Gastroesophageal sphincter (tissue), 4 donors: Measurements from ENCODE around the gene SNX14. TPM values are rescaled to one million over a fixed set of nuclear protein-coding genes. Genes with fewer than 3 reads are reported as not detected.

Experiments used
- ATAC-seq: fragments of 150-250 bp; one replicate; pipeline ENCODE4 v1.9.1; 2016; ENCODE audit warnings: mild to moderate bottlenecking, moderate library complexity
- H3K27ac ChIP-seq, 4 donors: fragments of 200-600 bp; sonication (generic) in 3 of 4; 1 replicate in 3 of 4; 2 replicates in 1 of 4; pipeline ENCODE4 v1.5.1; 2016 to 2019
- H3K27me3 ChIP-seq: fragments of 200-600 bp; sonication (generic); one replicate; pipeline ENCODE4 v1.5.1; 2019
- H3K36me3 ChIP-seq, 2 donors: fragments of 200-600 bp; sonication (generic); one replicate each; pipeline ENCODE4 v1.5.1; 2019; ENCODE audit warnings: control low read depth in 1 of 2
- H3K4me1 ChIP-seq, 3 donors: fragments of 200-600 bp; sonication (generic); 1 replicate in 2 of 3; 2 replicates in 1 of 3; pipeline ENCODE4 v1.5.1; 2016 to 2019; ENCODE audit warnings: control low read depth in 2 of 3
- H3K4me3 ChIP-seq, 2 donors: fragments of 200-600 bp; sonication (generic); one replicate each; pipeline ENCODE4 v1.5.1; 2019; ENCODE audit warnings: mild to moderate bottlenecking in 1 of 2, moderate library complexity in 1 of 2
- H3K9me3 ChIP-seq, 3 donors: fragments of 200-600 bp; sonication (generic); one replicate each; pipeline ENCODE4 v1.5.1; 2017 to 2019; ENCODE audit warnings: control low read depth in 2 of 3
- EP300 ChIP-seq: sonication (generic); formaldehyde crosslinking; IDR thresholded peaks from one replicate; pipeline ENCODE4 v1.6.1; 2017; ENCODE audit warnings: antibody characterized with exemption, mild to moderate bottlenecking
- POLR2A ChIP-seq, 2 donors: fragments of 450-650 bp; IDR thresholded peaks; one replicate each; pipeline ENCODE4 v1.6.1; 2017; ENCODE audit warnings: antibody characterized with exemption in 2 of 2, mild to moderate bottlenecking in 2 of 2, moderate library complexity in 1 of 2
- POLR2AphosphoS5 ChIP-seq: sonication (generic); formaldehyde crosslinking; IDR thresholded peaks from one replicate; pipeline ENCODE4 v1.6.1; 2017; ENCODE audit warnings: antibody characterized with exemption
- WGBS, 2 donors: methylation state at CpG; one replicate each; pipeline ENCODE4 v1.1.5; 2018; ENCODE audit warnings: low coverage in 1 of 2; 5-methylcytosine and 5-hydroxymethylcytosine counted together
- total RNA-seq, 4 donors: library from RNA; depleted of rRNA; stranded (reverse); fragments of >200 nt; gene quantifications; one replicate each; pipeline ENCODE4 v1.1.0, GENCODE V29; 2016
- TF ChIP-seq, protein P1 (sequence below), 4 experiments: fragments of 200-600 bp in 2 of 4; fragments of 450-650 bp in 2 of 4; sonication (generic) in 1 of 4; IDR thresholded peaks; one replicate each; pipeline ENCODE4 v1.5.1; 2017 to 2019; ENCODE audit warnings: antibody characterized with exemption in 4 of 4, mild to moderate bottlenecking in 2 of 4, moderate library complexity in 2 of 4

The SNX14 gene
- total RNA-seq, 4 donors from 2014 or later, result 28.7 to 105 (median 48.8) TPM

DNA sequence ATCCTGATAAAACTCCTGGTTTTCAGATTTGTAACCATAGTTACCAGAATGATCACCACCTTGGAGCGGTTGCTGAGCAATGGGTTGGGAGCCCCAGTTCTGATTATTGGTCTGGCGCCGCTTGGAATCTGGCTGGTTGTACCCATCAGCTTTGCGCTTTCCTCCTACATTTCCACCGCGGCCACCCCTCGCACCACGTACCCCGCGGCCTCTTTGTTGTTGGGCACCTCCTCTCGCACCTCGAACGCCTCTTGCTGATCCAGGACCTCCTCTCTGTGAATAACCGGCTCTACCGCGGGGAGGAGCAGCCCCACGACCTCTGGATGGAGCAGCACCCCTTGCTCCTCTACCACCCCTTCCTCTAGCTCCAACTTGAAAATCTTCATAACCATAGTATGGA is 21.1 kb upstream of the SNX14 start:
- TF ChIP-seq POLR2AphosphoS5, result no peak
- TF ChIP-seq POLR2A (IDR thresholded peaks at IDR 0.05), result no peak
- TF ChIP-seq EP300, result no peak
- TF ChIP-seq, protein P1, sequence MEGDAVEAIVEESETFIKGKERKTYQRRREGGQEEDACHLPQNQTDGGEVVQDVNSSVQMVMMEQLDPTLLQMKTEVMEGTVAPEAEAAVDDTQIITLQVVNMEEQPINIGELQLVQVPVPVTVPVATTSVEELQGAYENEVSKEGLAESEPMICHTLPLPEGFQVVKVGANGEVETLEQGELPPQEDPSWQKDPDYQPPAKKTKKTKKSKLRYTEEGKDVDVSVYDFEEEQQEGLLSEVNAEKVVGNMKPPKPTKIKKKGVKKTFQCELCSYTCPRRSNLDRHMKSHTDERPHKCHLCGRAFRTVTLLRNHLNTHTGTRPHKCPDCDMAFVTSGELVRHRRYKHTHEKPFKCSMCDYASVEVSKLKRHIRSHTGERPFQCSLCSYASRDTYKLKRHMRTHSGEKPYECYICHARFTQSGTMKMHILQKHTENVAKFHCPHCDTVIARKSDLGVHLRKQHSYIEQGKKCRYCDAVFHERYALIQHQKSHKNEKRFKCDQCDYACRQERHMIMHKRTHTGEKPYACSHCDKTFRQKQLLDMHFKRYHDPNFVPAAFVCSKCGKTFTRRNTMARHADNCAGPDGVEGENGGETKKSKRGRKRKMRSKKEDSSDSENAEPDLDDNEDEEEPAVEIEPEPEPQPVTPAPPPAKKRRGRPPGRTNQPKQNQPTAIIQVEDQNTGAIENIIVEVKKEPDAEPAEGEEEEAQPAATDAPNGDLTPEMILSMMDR (IDR thresholded peaks at IDR 0.05), result no peak
- Histone ChIP-seq H3K4me1 (peaks cover 0 to 12% (median 0%) of the 10 kb centered on the region in 3 donors), H3K36me3 (peaks cover 8 to 99% of the 10 kb centered on the region in 2 donors), H3K27ac (no peak overlapping the region), H3K4me3 (no peak overlapping the region), H3K27me3 (no peaks in the 10 kb centered on the region), H3K9me3 (no peaks in the 10 kb centered on the region)
- WGBS, 2 donors, result 95 to 96% methylated on average over 5 to 14 of the region's 17 CpGs
- no peak for ATAC-seq

DNA sequence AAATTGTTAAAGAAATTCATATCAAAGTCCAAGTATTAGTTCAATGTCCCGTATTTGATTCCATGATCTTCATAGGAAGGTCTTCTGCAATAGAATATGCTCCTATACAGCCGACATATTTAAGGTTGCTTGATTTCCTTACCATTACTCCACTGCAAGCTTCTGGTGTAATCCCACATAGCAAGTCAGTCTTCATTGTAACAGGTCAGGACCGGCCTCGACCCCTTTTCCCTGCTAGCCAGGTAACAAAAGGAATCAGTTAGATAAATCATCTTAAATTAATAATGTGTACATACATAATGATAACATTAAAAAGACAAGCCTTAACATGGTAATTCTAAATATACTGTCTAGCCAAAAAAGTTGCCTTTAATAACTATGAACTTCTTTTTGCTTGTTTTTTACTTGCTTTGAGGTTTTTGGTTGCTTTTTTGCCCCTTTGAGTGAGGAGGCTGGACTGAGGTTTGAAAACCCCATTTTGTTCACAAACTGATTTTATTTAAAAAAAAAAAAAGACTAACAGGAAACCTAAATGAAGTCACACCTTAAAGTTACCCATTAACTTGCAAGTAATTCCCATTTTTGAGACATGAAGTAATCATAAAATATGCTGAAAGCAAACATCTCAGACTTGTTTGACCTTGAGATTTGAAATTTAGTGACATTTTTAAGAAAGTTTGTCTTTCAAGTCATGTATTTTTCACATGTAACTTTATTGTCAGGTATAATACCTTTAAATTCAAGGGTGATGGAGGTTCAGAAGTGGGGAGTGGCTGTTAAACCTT is 19.2 kb upstream of the SNX14 start:
- H3K27ac ChIP-seq, result no peak overlapping the region
- peaks cover 8 to 88% of the 10 kb centered on the region in 2 donors for H3K36me3 ChIP-seq
- peaks cover 0 to 12% (median 0%) of the 10 kb centered on the region in 3 donors for H3K4me1 ChIP-seq
- no peaks in the 10 kb centered on the region for H3K9me3 ChIP-seq
- TF ChIP-seq EP300, result no peak
- TF ChIP-seq POLR2AphosphoS5, result no peak
- TF ChIP-seq, protein P1 (IDR thresholded peaks at IDR 0.05), result no peak
- TF ChIP-seq POLR2A (IDR thresholded peaks at IDR 0.05), result no peak
- 85 to 91% methylated on average over 4 of the region's 4 CpGs for WGBS, 2 donors
- no peak for ATAC-seq
- H3K4me3 ChIP-seq, result no peak overlapping the region
- H3K27me3 ChIP-seq, result no peaks in the 10 kb centered on the region

DNA sequence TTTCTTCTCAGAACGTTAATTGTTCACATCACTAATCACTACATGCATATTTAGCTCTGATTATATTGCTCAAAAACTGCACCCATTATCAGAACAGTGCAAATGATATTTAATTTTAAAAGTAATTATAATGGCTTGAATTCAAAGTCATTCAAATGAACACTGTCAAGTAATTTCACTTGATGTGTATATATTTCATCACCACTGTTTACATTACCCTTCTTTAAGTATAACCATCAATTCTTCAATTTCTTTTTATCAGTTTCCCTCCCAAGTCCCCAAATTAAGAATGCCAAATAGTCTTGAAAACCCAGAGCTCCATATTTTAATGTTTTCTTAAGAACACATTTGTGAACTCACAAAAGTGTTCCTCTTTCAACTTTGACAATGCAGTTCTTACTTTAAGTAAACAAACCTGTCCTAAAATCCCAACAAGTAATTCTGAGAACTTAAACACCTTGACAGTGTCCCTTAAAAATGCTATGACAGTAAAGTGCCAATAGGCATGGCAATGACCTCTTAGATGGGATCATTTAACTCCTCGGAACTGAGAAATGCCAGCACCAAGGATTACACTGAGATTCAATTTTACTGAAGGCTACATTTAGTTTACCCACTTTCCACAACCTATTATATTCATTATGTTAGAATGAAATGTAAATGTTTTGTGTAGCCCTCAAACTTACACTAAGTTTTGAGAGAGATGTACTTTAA is 16.7 kb upstream of the SNX14 start:
- ATAC-seq, result no peak
- 76 to 84% methylated on average over 2 of the region's 2 CpGs for WGBS, 2 donors
- no peak for TF ChIP-seq POLR2A (IDR thresholded peaks at IDR 0.05)
- no peak for TF ChIP-seq POLR2AphosphoS5
- TF ChIP-seq EP300, result no peak
- TF ChIP-seq, protein P1 (IDR thresholded peaks at IDR 0.05), result no peak
- no peaks in the 10 kb centered on the region for H3K27me3 ChIP-seq
- H3K36me3 ChIP-seq, result peaks cover 12 to 67% of the 10 kb centered on the region in 2 donors
- H3K9me3 ChIP-seq, result no peaks in the 10 kb centered on the region
- H3K4me3 ChIP-seq, result no peak overlapping the region
- H3K4me1 ChIP-seq, result peaks cover 0 to 12% (median 0%) of the 10 kb centered on the region in 3 donors
- no peak overlapping the region for H3K27ac ChIP-seq

DNA sequence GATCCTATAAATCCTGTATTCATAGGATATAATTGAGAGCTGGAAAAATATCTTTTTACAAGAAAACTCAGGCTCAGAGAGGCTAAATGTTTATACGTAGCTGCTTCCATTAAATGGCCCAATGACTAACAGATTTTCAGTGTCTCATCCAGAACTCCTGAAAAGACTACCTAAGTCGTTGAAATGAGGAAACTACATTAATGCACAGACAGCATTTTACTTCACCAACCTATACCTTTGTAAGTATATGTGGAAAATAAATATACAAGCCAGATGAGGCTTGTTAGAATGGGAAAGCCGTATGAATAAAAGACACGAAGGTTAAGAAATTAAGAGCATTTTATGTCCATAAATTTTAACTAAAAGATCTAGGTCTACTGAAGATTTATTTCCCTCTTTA is 8.4 kb upstream of the SNX14 start:
- peaks cover under 1 to 11% of the 10 kb centered on the region in 2 donors for H3K36me3 ChIP-seq
- WGBS, 2 donors, result 78 to 91% methylated on average over 4 of the region's 4 CpGs
- no peak overlapping the region for H3K27ac ChIP-seq
- H3K4me3 ChIP-seq, result no peak overlapping the region
- H3K9me3 ChIP-seq, result no peaks in the 10 kb centered on the region
- TF ChIP-seq POLR2A (IDR thresholded peaks at IDR 0.05), result no peak
- no peak for TF ChIP-seq POLR2AphosphoS5
- TF ChIP-seq, protein P1 (IDR thresholded peaks at IDR 0.05), result no peak
- TF ChIP-seq EP300, result no peak
- no peaks in the 10 kb centered on the region for H3K27me3 ChIP-seq
- no peaks in the 10 kb centered on the region for H3K4me1 ChIP-seq
- ATAC-seq, result no peak
